Testis (tissue), 5 donors: ENCODE data around the gene IZUMO4. TPM values are rescaled to one million over a fixed set of nuclear protein-coding genes. Genes with fewer than 3 reads are reported as not detected.
A peak's percentile ranks its signal among the peaks of the same experiment; 100 is the strongest.

Experiments
- DNase-seq: peaks from one replicate; pipeline ENCODE4 v3.0.0-alpha.2; 2019
- H3K27ac ChIP-seq, 2 donors: fragments of 200-600 bp; sonication (generic); one replicate each; pipeline ENCODE4 v1.5.1; 2019
- H3K27me3 ChIP-seq: fragments of 200-600 bp; sonication (generic); one replicate; pipeline ENCODE4 v1.5.1; 2019
- H3K36me3 ChIP-seq: fragments of 200-600 bp; sonication (generic); one replicate; pipeline ENCODE4 v1.5.1; 2017; ENCODE audit warnings: low read depth; ENCODE audit errors: missing control alignments
- H3K4me1 ChIP-seq: fragments of 200-600 bp; sonication (generic); one replicate; pipeline ENCODE4 v1.5.1; 2019
- H3K4me3 ChIP-seq, 2 donors: fragments of 200-600 bp; sonication (generic); one replicate each; pipeline ENCODE4 v1.5.1; 2017 to 2019
- H3K9me3 ChIP-seq: fragments of 200-600 bp; sonication (generic); one replicate; pipeline ENCODE4 v1.5.1; 2017
- POLR2A ChIP-seq: fragments of 450-650 bp; IDR thresholded peaks from one replicate; pipeline ENCODE4 v1.6.1; 2017; ENCODE audit warnings: antibody characterized with exemption, mild to moderate bottlenecking, moderate library complexity
- WGBS, 2 donors: methylation state at CpG; one replicate each; pipeline ENCODE4 v1.1.5; 2018; 5-methylcytosine and 5-hydroxymethylcytosine counted together
- intact Hi-C: fragments of 100-400 bp; cut with DNase I; formaldehyde crosslinking; loops from one replicate; pipeline ENCODE4 v1.15.1; 2023; ENCODE audit warnings: low total_unique reads
- long read RNA-seq, 2 donors: transcript quantifications; one replicate each; lab custom pipeline, GENCODE V29; 2026
- polyA plus RNA-seq: library from polyadenylated mRNA; stranded (reverse); fragments of 350-450 nt; fragmentation: Illumina TruSeq; extraction: RNeasy Lipid Tissue Mini Kit (QIAGEN cat#74804); gene quantifications from one replicate; pipeline ENCODE4 v1.2.3, GENCODE V29; 2014; ENCODE audit warnings: low read depth, low replicate concordance; ENCODE audit not compliant: insufficient read depth
- total RNA-seq, 2 donors: library from RNA; depleted of rRNA; stranded (reverse); fragments of >200 nt; gene quantifications; one replicate each; pipeline ENCODE4 v1.2.3, GENCODE V29; 2016
- TF ChIP-seq, protein P1 (sequence below), 3 experiments: fragments of 450-650 bp in 2 of 3; fragments of 200-600 bp in 1 of 3; sonication (generic) in 1 of 3; IDR thresholded peaks; one replicate each; pipeline ENCODE4 v1.5.1; 2016 to 2019; ENCODE audit warnings: antibody characterized with exemption in 3 of 3, mild to moderate bottlenecking in 2 of 3, moderate library complexity in 1 of 3

IZUMO4 gene, protein sequence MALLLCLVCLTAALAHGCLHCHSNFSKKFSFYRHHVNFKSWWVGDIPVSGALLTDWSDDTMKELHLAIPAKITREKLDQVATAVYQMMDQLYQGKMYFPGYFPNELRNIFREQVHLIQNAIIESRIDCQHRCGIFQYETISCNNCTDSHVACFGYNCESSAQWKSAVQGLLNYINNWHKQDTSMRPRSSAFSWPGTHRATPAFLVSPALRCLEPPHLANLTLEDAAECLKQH
- total RNA-seq: 100 to 1,000 TPM; 208 to 276 TPM
- polyA plus RNA-seq: 796 TPM
- long read RNA-seq, donor 1, partial matches to known transcripts: 141 of 144 reads
- long read RNA-seq, donor 1, other reads (novel, unspliced or antisense): 0 of 144 reads
- long read RNA-seq, donor 2, partial matches to known transcripts: 0 of 1 reads
- long read RNA-seq, donor 2, other reads (novel, unspliced or antisense): 0 of 1 reads

DNA sequence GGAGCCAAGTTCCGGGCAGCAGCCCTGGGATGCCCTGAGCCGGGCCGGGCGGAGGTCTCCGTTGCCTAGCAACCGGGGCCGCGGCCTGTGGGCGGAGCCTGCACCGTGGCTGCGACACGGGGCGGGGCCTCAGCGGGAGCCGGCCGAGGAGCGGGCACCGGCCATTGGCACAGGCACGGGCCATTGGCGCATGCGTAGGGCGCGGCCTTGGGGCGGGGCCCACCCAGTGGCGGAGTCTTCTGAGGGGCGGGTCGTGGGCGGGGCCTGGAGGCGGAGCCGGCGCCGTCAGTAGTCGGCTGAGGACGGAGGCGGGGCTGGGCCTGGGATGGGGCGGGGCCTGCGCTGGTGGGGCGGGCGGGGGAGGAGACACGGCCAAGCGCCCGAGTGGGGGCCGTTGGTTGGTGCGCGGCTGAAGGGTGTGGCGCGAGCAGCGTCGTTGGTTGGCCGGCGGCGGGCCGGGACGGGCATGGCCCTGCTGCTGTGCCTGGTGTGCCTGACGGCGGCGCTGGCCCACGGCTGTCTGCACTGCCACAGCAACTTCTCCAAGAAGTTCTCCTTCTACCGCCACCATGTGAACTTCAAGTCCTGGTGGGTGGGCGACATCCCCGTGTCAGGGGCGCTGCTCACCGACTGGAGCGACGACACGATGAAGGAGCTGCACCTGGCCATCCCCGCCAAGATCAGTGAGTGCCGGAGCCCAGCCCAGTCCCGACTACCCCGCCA is at the start of gene IZUMO4:
Gene IZUMO4 (plus strand): TSS at position 436 of the 723 bp plus-strand sequence. CDS start 31 bp downstream, at position 467.
- intact Hi-C loops: no loop called here
- 0% methylated on average over 69 of the region's 70 CpGs; no CpG with 5 or more reads in 1 of the 2 donors for WGBS, 2 donors
- Histone ChIP-seq H3K27me3 (no peaks in the 10 kb centered on the region), H3K36me3 (no peaks in the 10 kb centered on the region), H3K27ac (peak within 1 kb of the TSS; percentile 35 to 95), H3K4me1 (peaks cover 24% of the 10 kb centered on the region), H3K4me3 (peak within 1 kb of the TSS; percentile 68 to 87), H3K9me3 (no peaks in the 10 kb centered on the region)
- TF ChIP-seq, protein P1, sequence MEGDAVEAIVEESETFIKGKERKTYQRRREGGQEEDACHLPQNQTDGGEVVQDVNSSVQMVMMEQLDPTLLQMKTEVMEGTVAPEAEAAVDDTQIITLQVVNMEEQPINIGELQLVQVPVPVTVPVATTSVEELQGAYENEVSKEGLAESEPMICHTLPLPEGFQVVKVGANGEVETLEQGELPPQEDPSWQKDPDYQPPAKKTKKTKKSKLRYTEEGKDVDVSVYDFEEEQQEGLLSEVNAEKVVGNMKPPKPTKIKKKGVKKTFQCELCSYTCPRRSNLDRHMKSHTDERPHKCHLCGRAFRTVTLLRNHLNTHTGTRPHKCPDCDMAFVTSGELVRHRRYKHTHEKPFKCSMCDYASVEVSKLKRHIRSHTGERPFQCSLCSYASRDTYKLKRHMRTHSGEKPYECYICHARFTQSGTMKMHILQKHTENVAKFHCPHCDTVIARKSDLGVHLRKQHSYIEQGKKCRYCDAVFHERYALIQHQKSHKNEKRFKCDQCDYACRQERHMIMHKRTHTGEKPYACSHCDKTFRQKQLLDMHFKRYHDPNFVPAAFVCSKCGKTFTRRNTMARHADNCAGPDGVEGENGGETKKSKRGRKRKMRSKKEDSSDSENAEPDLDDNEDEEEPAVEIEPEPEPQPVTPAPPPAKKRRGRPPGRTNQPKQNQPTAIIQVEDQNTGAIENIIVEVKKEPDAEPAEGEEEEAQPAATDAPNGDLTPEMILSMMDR (IDR thresholded peaks at IDR 0.05): peak in 2 of 3 experiments; percentile 22 to 40
- TF ChIP-seq POLR2A: no peak
- DNase-seq: peak; percentile 99

DNA sequence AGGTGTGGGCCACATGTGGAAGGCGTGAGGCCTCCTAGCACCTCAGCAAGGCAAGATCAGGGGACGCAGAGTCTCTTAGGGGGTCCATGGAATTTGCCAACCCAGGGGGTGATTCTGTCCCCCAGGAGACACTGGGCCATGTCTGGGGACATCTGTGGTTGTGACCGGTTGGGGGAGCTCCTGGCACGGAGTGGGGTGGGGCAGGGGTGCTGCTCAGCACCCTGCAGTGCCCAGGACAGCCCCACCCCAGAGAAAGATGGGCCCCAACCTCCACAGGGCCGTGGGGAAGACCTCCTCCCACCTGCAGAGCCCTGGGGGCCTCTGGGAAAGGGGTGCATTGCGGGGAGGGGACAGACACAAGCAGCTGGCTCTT is 49.7 kb upstream of the IZUMO4 start:
- Histone ChIP-seq H3K4me1 (peaks cover 54% of the 10 kb centered on the region), H3K4me3 (no peak overlapping the region), H3K27ac (peak overlapping the region in 1 of 2 donors; percentile 98), H3K27me3 (no peaks in the 10 kb centered on the region), H3K36me3 (no peaks in the 10 kb centered on the region), H3K9me3 (no peaks in the 10 kb centered on the region)
- intact Hi-C loops: no loop called here
- no peak for DNase-seq
- WGBS, 2 donors: 83 to 88% methylated on average over 1 to 6 of the region's 6 CpGs
- TF ChIP-seq, protein P1 (IDR thresholded peaks at IDR 0.05): no peak

DNA sequence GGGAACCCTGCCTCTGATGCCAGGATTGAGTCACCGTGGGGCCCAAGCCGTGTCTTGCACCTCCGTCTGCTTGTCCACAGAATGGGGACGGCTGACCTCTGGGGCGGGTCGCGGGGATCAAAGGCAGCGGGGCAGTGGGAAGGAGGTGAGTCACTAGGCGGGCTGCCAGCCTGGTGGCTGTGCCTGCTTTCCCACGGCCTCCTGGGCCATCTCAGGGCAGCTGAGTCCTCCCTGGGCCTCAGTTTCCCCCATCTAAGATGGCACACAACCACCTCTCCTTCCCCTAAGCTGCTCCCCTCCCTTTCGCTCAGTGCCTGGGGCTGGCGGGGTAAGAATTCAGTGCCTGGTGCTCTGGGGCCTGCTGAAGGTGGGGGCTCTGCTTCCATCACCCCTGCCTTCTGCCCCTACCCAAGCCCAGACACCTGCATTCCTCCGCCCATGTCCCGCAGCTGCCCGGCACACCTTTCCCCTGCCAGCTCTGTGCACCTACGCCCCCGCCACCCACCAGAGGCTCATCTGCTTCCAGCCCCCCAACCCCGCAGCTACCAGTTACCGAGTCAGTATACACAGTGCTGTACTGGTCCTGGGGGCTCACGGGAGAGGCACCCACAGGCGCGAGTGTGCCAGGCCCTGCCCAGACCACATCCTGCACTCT is 49.1 kb upstream of the IZUMO4 start:
- Histone ChIP-seq H3K9me3 (no peaks in the 10 kb centered on the region), H3K27me3 (no peaks in the 10 kb centered on the region), H3K27ac (peak overlapping the region; percentile 80 to 98), H3K36me3 (no peaks in the 10 kb centered on the region), H3K4me1 (peaks cover 53% of the 10 kb centered on the region), H3K4me3 (no peak overlapping the region)
- TF ChIP-seq, protein P1 (IDR thresholded peaks at IDR 0.05): no peak
- no peak for TF ChIP-seq POLR2A
- intact Hi-C loops: no loop called here
- DNase-seq: no peak
- WGBS, 2 donors: 83 to 85% methylated on average over 11 to 22 of the region's 22 CpGs

DNA sequence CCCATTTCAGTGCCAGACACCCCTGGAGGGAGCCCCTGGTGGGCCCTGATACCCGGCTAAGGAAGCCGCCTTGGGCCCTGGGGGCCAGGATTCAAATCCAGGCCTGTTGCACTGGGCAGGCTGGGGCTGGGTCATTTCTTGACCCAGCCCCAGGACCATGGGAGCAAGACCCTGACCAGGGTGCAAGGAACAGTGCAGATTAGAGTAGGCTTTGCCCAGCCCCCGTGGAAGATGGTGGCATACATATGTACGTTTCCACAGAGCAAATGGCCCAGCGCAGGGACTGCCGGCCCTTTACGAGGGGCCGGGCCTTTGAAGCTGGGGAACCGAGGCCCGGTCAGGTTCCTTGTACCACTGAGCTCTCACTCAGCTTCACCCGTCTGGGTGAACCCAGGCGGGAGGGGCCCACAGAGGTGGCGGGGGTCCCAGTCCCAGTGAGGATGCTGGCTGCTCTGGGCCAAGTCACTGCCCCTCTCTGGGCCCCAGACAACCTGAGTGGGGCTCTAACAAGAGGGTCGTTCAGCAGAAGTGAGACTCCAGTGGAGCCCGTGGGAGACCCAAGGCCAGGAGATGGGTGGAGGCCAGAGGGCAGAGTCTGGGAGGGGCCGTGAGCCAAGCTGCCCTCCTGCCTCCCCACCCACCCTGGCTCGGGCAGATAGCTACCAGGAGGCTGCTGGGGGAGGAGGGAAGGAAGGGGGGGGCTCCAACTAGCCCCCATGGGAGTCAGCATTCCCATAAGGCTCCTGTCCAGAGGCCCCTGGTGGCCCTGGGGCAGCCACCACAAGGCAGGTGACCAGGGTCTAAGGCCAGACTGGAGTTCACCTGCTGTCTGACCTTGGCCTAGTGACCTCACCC is 48.4 kb upstream of the IZUMO4 start:
- H3K36me3 ChIP-seq: no peaks in the 10 kb centered on the region
- H3K4me3 ChIP-seq: no peak overlapping the region
- WGBS, 2 donors: 77 to 79% methylated on average over 11 to 17 of the region's 17 CpGs
- no peak for DNase-seq
- intact Hi-C loops: no loop called here
- H3K27me3 ChIP-seq: no peaks in the 10 kb centered on the region
- H3K4me1 ChIP-seq: peaks cover 45% of the 10 kb centered on the region
- TF ChIP-seq, protein P1 (IDR thresholded peaks at IDR 0.05): no peak
- no peak for TF ChIP-seq POLR2A
- H3K9me3 ChIP-seq: no peaks in the 10 kb centered on the region
- H3K27ac ChIP-seq: peak overlapping the region; percentile 80 to 98
